SK-MEL-5 (cell line): Measurements from ENCODE around the gene KIAA0753. TPM values are rescaled to one million over a fixed set of nuclear protein-coding genes. Genes with fewer than 3 reads are reported as not detected.
A peak's percentile ranks its signal among the peaks of the same experiment; 100 is the strongest.
"Not testable (repeated sequence)": the region's sequence is repeated elsewhere in the genome, so short reads cannot be mapped to it uniquely, and the experiment has no call there.

ENCODE experiments used
- DNase-seq: peaks from one replicate; pipeline ENCODE4 v3.0.0-alpha.2; 2016; ENCODE audit warnings: low read depth, low spot score
- in situ Hi-C: cut with HindIII; loops from 2 replicates; pipeline ENCODE4 v1.10.0; 2016; ENCODE audit warnings: low sequenced_read_pairs, high pct_unique_total_duplicates, low pct_unique_long_range_greater_than_20kb
- total RNA-seq: library from RNA; depleted of rRNA; stranded (reverse); fragments of >200 nt; shearing (Covaris generic); gene quantifications from 2 replicates; pipeline ENCODE4 v1.2.3, GENCODE V29; 2014

Gene KIAA0753
- total RNA-seq, 1 experiment from 2014 or later, result 14.9 TPM

- no peak for DNase-seq
- in situ Hi-C loops, result no loop called here
Measured at GRCh38 chr17:6670999-6671398, 30.5 kb upstream of the KIAA0753 start.

- in situ Hi-C loops, result no loop called here
- DNase-seq, result no peak
Measured at GRCh38 chr17:6670571-6670970, 30.1 kb upstream of the KIAA0753 start.

DNA sequence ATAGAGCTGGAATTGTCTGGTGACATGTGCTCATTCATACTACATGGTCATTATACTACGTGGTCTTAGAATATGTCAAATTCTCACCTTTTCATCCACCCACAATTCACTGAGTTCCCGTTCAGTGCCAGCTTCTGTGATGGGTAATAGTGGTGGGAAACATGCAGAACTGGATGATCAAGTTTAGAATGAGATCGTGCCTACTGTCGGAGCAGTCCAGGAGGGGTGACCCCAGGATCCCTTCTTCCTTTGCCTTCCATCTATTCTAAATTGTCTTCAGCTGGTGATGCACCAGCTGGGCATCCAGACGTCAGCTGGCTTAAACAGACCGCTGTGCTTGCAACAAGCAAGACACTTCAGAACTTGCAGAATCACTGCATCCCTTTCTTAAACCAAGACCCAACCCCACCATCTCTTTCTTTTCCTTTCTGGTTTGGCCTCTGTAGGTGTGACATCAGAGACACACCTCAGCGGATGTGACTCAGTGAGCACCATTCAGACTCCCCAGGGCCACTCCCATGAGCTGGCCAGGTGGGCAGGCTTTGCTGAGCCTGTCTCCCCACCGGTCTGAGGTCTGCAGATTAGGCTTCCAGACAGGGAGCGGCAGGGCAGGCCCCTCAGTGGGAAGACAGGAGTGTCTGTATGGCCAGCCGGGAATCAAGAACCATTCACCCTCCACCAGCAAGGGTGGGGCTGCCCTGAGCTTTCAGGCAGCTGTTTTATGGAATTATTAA, 29.1 kb upstream of the KIAA0753 start:
- no peak for DNase-seq
- in situ Hi-C loops, result no loop called here

- in situ Hi-C loops, result no loop called here
- DNase-seq, result peak; percentile 99
Measured at GRCh38 chr17:6668727-6669425, 28.4 kb upstream of the KIAA0753 start.

DNA sequence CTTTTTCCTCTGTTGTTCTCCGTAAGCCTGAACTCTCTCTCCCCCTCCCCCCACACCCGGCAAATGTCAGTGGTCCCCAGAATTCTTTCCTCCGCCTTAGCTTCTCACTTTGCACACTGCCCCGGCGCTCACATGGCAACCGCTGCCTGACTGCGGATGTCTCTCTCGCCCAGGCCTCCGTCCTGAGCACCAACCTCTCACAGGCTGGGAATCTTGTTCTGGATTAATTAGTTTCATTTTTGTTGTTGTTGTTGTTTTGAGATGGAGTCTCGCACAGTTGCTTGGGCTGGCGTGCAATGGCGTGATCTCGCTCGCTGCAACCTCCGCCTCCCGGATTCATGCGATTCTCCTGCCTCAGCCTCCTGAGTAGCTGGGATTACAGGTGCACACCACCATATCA, 27.7 kb upstream of the KIAA0753 start:
- in situ Hi-C loops, result no loop called here
- no peak for DNase-seq

GRCh38 chr17:6667516-6667915, 27.0 kb upstream of the KIAA0753 start:
- in situ Hi-C loops, result no loop called here
- DNase-seq, result no peak

DNA sequence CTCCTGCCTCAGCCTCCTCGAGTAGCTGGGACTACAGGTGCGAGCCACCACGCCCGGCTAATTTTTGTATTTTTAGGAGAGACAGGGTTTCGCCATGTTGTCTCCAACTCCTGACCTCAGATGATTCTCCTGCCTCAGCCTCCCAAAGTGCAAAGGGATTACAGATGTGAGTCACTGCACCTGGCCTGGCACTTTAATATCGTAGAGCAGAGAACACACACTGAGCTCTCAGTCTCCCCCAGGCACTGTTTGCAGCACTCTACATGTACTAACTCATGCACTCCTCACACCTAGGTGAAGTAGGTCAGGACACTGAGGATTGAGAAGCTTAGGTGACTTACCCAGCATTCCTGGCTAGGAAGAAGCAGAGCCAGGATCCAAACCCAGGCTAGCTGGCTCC, 26.0 kb upstream of the KIAA0753 start:
- no peak for DNase-seq
- in situ Hi-C loops, result no loop called here

GRCh38 chr17:6666077-6666521, 25.6 kb upstream of the KIAA0753 start:
- DNase-seq, result peak; percentile 92
- in situ Hi-C loops, result no loop called here

DNA sequence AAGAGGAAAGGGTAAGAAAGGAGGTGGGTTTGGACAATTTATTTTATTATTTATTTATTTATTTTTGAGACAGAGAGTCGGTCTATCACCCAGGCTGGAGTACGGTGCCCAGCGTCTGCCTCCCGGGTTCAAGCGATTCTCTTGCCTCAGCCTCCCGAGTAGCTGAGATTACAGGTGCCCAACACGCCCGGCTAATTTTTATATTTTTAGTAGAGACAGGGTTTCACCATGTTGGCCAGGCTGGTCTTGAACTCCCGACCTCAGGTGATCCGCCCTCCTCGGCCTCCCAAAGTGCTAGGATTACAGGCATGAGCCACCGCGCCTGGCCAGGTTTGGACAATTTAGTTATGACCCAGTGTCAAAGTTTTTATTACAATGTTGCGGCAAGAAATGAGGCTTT, 22.7 kb upstream of the KIAA0753 start:
- in situ Hi-C loops, DNase-seq: not testable (repeated sequence)

GRCh38 chr17:6661464-6661848, 20.9 kb upstream of the KIAA0753 start:
- DNase-seq, result no peak
- in situ Hi-C loops, result no loop called here

DNA sequence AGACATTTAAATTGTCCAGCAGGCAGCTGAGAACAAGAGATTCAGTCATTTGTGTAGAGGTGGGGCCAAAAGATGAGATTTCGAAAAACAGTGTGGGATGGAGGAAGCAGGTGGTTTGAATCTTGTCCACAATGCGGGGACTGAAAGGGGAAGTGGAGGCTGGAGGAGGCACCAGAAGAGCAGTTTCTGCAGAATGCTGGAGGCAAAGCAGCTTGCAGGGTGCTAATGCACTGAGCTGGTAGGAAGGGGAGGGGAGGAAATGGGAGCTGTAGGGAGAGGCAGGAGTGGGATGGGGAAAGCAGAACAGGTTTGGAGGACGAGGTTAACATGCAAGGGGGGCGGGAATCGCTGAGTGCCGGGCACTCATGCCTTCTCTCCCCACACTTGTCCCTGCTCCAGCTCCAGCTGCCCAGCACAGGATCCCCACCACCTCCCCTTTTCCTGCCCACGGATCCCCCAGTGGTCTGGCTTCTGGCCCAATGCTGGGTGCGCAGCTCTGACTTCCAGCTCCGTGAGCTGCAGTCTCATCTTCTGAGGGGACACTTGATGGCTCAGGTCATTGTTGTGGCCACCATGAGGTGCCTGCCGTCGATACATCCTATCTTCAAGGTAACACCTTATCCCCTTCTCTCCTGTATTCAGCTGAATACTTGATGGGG, 20.4 kb upstream of the KIAA0753 start:
- no peak for DNase-seq
- in situ Hi-C loops, result no loop called here

DNA sequence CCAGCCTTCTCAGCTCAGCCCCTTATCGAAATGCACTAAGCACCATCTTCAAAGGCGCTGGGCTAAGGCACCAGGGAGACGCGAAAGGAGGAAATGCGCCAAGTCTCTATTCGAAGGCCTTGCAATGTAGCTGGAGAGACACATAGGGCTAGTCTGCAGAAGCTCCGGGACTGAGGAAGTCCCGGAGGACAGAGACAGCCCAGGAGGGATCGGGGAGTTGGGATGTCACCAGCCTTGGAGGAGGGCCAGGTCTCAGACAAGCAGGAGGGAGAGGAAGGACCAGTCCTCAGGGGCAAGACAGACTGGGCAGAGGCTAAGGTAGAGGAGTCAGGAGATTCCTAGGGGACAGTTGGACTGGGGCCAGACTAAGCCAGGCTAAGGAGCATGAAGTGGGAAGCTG, 19.6 kb upstream of the KIAA0753 start:
- no peak for DNase-seq
- in situ Hi-C loops, result no loop called here

DNA sequence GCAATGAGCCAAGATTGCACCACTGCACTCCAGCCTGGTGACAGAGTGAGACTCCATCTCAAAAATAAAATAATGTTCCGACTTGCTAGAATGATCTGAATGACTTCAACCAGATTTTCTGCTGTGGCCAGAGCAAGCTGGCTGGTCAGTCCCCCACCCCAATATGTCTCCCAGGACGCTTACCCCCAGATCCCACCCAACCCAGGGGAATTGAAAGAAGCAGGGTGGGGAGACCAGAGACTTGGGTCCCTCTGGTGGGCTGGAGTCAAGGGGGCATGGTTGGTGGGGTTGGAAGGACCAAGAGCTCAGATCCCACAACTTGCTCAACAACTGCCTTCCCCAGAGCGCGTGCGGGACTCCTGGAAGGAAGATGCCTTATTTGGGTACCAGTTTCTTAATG, 17.9 kb upstream of the KIAA0753 start:
- in situ Hi-C loops, result not testable (repeated sequence)

GRCh38 chr17:6657633-6658287, 17.2 kb upstream of the KIAA0753 start:
- in situ Hi-C loops, result no loop called here
- no peak for DNase-seq

More for the DNA sequence above, 17.9 kb upstream of the KIAA0753 start:
- DNase-seq, result not testable (repeated sequence)

DNA sequence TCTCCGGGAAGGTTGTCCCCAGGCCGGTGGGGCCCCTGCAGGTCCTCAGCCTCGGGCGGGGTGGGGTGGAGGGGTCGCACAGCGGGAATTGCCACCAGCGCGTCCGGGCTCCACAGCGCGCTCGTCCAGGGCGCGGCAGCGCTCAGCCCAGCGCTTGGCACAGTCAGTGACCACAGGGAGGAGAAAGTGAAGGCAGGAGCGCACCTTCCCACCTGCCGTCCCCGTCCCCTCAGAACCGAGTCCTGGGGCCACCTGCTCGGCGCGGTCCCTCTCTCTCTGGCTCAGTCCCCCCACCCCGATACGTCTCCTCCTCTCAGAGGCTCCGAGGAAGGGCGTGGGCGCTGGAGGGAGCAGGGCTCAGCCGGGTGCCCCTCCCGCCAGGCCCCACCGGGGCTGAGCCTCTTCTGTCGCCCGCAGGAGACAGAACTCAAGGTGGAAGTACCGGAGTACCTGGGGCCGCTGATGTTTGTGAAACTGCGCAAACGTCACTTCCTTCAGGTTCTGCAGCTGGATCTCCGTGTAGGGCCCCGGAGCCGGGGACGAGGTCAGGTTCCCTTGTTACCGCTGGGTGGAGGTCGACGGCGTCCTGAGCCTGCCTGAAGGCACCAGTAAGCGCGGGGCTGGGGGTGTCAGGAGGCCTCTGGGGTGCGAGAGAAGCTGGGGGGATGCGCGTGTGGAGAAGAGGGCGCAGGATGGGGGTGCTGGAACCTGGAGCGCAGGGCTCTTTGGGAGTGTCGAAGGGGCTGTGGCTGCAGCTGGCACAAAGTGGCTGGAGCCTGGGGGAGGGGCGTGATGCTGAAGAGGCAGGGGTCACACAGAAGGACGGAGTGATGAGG, 16.5 kb upstream of the KIAA0753 start:
- in situ Hi-C loops, DNase-seq: not testable (repeated sequence)

DNA sequence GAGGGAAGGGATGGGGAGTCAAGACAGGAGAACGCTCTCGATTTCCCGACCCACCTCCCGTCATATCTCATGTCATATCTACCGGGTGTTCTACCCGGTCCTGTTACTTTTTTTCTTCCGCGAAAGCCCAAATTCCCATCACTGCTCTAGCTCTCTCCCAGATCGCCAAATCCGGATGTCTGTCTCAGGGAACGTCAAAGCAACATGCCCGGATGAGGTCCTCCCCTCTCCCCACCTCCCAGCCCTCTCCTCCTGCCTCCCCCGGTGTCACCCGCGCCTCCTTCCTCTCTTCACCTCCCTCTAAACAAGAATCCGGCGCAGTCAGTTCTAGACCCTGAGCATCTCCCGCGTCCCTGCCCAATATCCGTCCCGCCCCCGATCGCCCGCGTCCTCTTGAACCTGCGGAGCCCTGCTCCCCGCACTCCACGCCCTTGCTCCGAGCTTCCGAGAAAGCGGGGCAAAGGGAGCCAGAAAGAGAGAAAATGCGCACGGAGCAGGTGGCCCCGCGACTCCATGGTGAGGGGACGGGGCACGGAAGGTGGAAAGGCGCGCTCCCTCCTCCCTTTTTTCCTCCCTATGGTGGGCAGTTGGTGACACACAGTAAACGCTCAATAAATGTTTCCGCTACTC, 15.3 kb upstream of the KIAA0753 start:
- DNase-seq, in situ Hi-C loops: not testable (repeated sequence)
